Astrocyte (in vitro differentiated cells and primary cell): Measurements from ENCODE around the gene GSX2. TPM values are rescaled to one million over a fixed set of nuclear protein-coding genes. Genes with fewer than 3 reads are reported as not detected.

Experiments used
- DNase-seq: peaks from one replicate; pipeline ENCODE4 v3.0.0-alpha.2; 2010; ENCODE audit warnings: low read depth
- FAIRE-seq: peaks from 2 replicates; lab custom pipeline; 2011; peaks lifted over from hg19 to GRCh38; lab: Jason Lieb, UNC
- H2AFZ ChIP-seq: 2 replicates; pipeline ENCODE4 v1.6.0; 2012; ENCODE audit warnings: low read depth, low read length, inconsistent platforms
- H3K27ac ChIP-seq: 2 replicates; pipeline ENCODE4 v1.5.1; 2011; ENCODE audit warnings: low read depth, low read length, inconsistent platforms
- H3K27me3 ChIP-seq: 2 replicates; pipeline ENCODE4 v1.6.0; 2011; ENCODE audit warnings: low read length, inconsistent platforms; ENCODE audit not compliant: insufficient read depth
- H3K36me3 ChIP-seq: 2 replicates; pipeline ENCODE4 v1.5.1; 2011; ENCODE audit warnings: low read length, inconsistent platforms; ENCODE audit not compliant: insufficient read depth
- H3K4me1 ChIP-seq: 2 replicates; pipeline ENCODE4 v1.5.1; 2011; ENCODE audit warnings: low read length, inconsistent platforms; ENCODE audit not compliant: insufficient read depth
- H3K4me2 ChIP-seq: 2 replicates; pipeline ENCODE4 v1.6.0; 2012; ENCODE audit warnings: low read length, inconsistent platforms
- H3K4me3 ChIP-seq: 2 replicates; pipeline ENCODE4 v1.5.1; 2011; ENCODE audit warnings: low read depth, mild to moderate bottlenecking, low read length, inconsistent platforms; ENCODE audit not compliant: insufficient read depth
- H3K79me2 ChIP-seq: 2 replicates; pipeline ENCODE4 v1.6.0; 2012; ENCODE audit warnings: mild to moderate bottlenecking, low read length, inconsistent platforms; ENCODE audit not compliant: insufficient read depth
- H3K9ac ChIP-seq: 2 replicates; pipeline ENCODE4 v1.6.0; 2012; ENCODE audit warnings: mild to moderate bottlenecking, low read length, inconsistent platforms
- H3K9me3 ChIP-seq: 2 replicates; pipeline ENCODE4 v1.5.1; 2012; ENCODE audit warnings: low read depth, mild to moderate bottlenecking, low read length, inconsistent platforms; ENCODE audit not compliant: insufficient read depth
- H4K20me1 ChIP-seq: 2 replicates; pipeline ENCODE4 v1.6.0; 2012; ENCODE audit warnings: low read length, inconsistent platforms; ENCODE audit not compliant: insufficient read depth
- H3K27ac Mint-ChIP-seq: one replicate; pipeline ENCODE4 v1.8.0; 2021; ENCODE audit warnings: mild to moderate bottlenecking, mixed read lengths; ENCODE audit not compliant: unreplicated experiment
- H3K27me3 Mint-ChIP-seq: one replicate; pipeline ENCODE4 v1.8.0; 2021; ENCODE audit warnings: low read depth, mixed read lengths; ENCODE audit not compliant: unreplicated experiment
- H3K36me3 Mint-ChIP-seq: one replicate; pipeline ENCODE4 v1.8.0; 2021; ENCODE audit warnings: low read depth, mixed read lengths; ENCODE audit not compliant: unreplicated experiment
- H3K4me1 Mint-ChIP-seq: one replicate; pipeline ENCODE4 v1.8.0; 2021; ENCODE audit warnings: low read depth, mixed read lengths; ENCODE audit not compliant: unreplicated experiment
- H3K4me3 Mint-ChIP-seq: one replicate; pipeline ENCODE4 v1.8.0; 2021; ENCODE audit warnings: mild to moderate bottlenecking, moderate library complexity, mixed read lengths; ENCODE audit not compliant: unreplicated experiment
- H3K9me3 Mint-ChIP-seq: one replicate; pipeline ENCODE4 v1.8.0; 2021; ENCODE audit warnings: mild to moderate bottlenecking, mixed read lengths; ENCODE audit not compliant: unreplicated experiment
- EZH2 ChIP-seq: IDR thresholded peaks from 2 replicates; pipeline ENCODE4 v1.6.1; 2012; ENCODE audit warnings: mild to moderate bottlenecking, low read length, inconsistent platforms; ENCODE audit not compliant: insufficient read depth
- total RNA-seq: library from RNA; stranded (reverse); gene quantifications from 2 replicates; pipeline ENCODE4 v1.2.1, GENCODE V29; 2021
- TF ChIP-seq, protein P1 (sequence below): IDR thresholded peaks from 2 replicates; pipeline ENCODE4 v1.5.1; 2011; ENCODE audit warnings: low read depth, mild to moderate bottlenecking, inconsistent platforms, low read length, moderate library complexity; ENCODE audit not compliant: insufficient read depth

GSX2 gene
- total RNA-seq, 1 donor from 2014 or later = 1.7 TPM

DNA sequence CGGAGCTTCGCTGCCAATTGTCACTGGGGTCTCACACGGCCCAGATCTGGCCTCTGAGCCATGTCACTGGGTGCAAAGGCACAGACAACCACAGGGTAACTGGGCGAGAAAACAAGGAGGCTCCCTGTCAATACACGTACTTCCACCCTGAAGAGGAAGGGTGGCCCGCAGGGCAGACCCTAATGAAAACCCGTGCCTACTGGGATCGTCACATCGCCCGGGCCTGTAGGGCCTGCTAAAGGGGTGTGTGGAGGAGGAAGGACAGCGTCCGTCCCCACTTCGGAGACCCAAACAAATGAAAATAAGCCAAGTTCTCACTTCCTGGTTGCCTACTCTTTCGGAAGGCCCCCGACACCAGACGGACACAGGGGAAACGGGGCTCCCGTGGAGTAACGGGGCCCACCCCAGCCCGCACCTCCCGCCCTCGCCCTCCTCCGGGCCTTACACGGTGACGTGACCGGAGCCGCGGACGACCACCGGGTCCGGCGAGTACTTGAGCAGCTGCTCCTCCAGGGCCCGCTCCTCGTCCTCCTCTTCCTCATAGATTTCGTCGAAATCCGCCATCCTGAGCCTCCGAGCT lies 36.1 kb upstream of the GSX2 start:
- H3K9me3 ChIP-seq = no peaks in the 10 kb centered on the region
- peak overlapping the region; percentile 93 for H3K27ac ChIP-seq
- H2AFZ ChIP-seq = peak overlapping the region; percentile 64
- no peaks in the 10 kb centered on the region for H3K27me3 Mint-ChIP-seq
- H3K4me3 ChIP-seq = peak overlapping the region; percentile 90
- H3K4me1 ChIP-seq = peaks cover 51% of the 10 kb centered on the region
- H3K27ac Mint-ChIP-seq = peak overlapping the region; percentile 97
- no peaks in the 10 kb centered on the region for H3K9me3 Mint-ChIP-seq
- no peaks in the 10 kb centered on the region for H3K36me3 Mint-ChIP-seq
- no peaks in the 10 kb centered on the region for H3K27me3 ChIP-seq
- TF ChIP-seq, protein P1, sequence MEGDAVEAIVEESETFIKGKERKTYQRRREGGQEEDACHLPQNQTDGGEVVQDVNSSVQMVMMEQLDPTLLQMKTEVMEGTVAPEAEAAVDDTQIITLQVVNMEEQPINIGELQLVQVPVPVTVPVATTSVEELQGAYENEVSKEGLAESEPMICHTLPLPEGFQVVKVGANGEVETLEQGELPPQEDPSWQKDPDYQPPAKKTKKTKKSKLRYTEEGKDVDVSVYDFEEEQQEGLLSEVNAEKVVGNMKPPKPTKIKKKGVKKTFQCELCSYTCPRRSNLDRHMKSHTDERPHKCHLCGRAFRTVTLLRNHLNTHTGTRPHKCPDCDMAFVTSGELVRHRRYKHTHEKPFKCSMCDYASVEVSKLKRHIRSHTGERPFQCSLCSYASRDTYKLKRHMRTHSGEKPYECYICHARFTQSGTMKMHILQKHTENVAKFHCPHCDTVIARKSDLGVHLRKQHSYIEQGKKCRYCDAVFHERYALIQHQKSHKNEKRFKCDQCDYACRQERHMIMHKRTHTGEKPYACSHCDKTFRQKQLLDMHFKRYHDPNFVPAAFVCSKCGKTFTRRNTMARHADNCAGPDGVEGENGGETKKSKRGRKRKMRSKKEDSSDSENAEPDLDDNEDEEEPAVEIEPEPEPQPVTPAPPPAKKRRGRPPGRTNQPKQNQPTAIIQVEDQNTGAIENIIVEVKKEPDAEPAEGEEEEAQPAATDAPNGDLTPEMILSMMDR = no peak
- no peak for TF ChIP-seq EZH2
- peaks cover 55% of the 10 kb centered on the region for H3K79me2 ChIP-seq
- peak overlapping the region; percentile 97 for H3K4me3 Mint-ChIP-seq
- DNase-seq (no peak), FAIRE-seq (no peak)
- peaks cover 44% of the 10 kb centered on the region for H3K4me1 Mint-ChIP-seq
- no peaks in the 10 kb centered on the region for H3K36me3 ChIP-seq
- H4K20me1 ChIP-seq = peaks cover 37% of the 10 kb centered on the region
- peak overlapping the region; percentile 99 for H3K9ac ChIP-seq
- peak overlapping the region; percentile 91 for H3K4me2 ChIP-seq

DNA sequence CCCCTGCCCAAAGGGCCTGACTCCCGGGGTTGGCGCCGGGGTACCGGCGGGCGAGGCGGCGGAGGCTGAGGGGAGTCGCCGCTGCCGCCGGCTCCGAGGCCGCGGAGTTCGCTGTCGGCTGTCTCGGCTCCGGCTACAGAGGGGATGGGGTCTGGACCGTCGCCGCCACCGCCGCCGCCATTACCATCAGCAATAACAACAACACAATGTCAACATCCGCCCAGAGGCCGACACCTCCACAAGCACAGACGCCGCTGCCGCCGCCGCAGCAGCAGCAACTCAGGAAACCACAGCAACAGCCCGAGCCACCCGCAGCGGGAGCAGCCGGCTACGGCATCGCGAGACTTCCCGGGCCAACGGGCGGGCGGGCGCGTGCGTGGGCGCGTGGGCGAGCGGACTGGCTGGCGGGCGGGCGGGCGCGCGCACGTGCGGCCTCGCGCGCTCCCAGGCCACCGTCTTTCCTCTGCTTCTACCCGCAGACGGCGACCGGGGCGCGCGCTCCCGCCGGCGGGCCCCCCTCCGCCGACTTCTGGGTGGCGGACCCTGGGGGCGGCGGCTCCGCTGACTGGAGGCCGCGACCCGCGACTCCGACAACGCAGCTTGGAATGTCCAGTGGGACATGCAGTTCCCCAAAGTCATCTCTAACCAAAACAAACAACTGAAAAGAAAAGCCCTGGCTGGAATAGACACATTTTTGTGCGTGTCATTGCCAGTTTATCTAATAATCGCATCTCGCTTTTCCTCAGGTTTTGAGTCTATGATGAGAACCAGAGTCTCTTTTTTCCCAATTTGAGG lies 35.4 kb upstream of the GSX2 start, which contains the start of gene CHIC2:
Gene CHIC2, minus strand, starts transcription at position 289 of the 795 bp plus-strand sequence. CDS start 305 bp downstream, outside the sequence.
- H3K27ac ChIP-seq = peak within 1 kb of the TSS; percentile 93
- peaks cover 43% of the 10 kb centered on the region for H3K4me1 Mint-ChIP-seq

More for the DNA sequence above, 35.4 kb upstream of the GSX2 start, which contains the start of gene CHIC2:
- Histone ChIP-seq H4K20me1 (peaks cover 37% of the 10 kb centered on the region), H3K4me1 (peaks cover 51% of the 10 kb centered on the region), H3K36me3 (no peaks in the 10 kb centered on the region), H3K79me2 (peaks cover 48% of the 10 kb centered on the region), H2AFZ (peak within 1 kb of the TSS; percentile 64), H3K27me3 (no peaks in the 10 kb centered on the region), H3K9ac (peak within 1 kb of the TSS; percentile 99), H3K4me3 (peak within 1 kb of the TSS; percentile 90), H3K4me2 (peak within 1 kb of the TSS; percentile 91), H3K9me3 (no peaks in the 10 kb centered on the region)
- Mint-ChIP-seq H3K36me3 (no peaks in the 10 kb centered on the region), H3K27ac (peak within 1 kb of the TSS; percentile 97), H3K27me3 (no peaks in the 10 kb centered on the region), H3K4me3 (peak within 1 kb of the TSS; percentile 97), H3K9me3 (no peaks in the 10 kb centered on the region)
- TF ChIP-seq EZH2 = no peak
- TF ChIP-seq, protein P1 = no peak
- no peak for FAIRE-seq
- DNase-seq = peak; percentile 85
